ENCODE results near the gene TSPEAR. TPM values are rescaled to one million over a fixed set of nuclear protein-coding genes. Genes with fewer than 3 reads are reported as not detected.

TSPEAR gene
- total and polyA plus RNA-seq, 4 experiments from 2014 or later = 0.07 TPM; not detected in 3

GRCh38 chr21:44734026-44734745, 22.8 kb upstream of the TSPEAR start:
- Histone ChIP-seq H3K27me3 (ENCODE audit: insufficient read depth, low read length) (no peaks in the 10 kb centered on the region), H3K27ac (ENCODE audit: low read depth, low read length) (no peak overlapping the region), H3K4me1 (ENCODE audit: insufficient read depth, low read length) (no peaks in the 10 kb centered on the region), H3K36me3 (ENCODE audit: insufficient read depth, low read length) (no peaks in the 10 kb centered on the region), H3K4me3 (ENCODE audit: low read length in 2 of 2) (no peak overlapping the region), H3K9me3 (ENCODE audit: control insufficient read depth in 1 of 2, low read length in 2 of 2) (no peaks in the 10 kb centered on the region)
- Mint-ChIP-seq H3K4me1 (peaks cover 0 to 1% (median 0%) of the 10 kb centered on the region in 4 donors), H3K9me3 (peaks cover 0 to 2% (median 0%) of the 10 kb centered on the region in 8 donors), H3K4me3 (no peak overlapping the region), H3K27ac (no peak overlapping the region), H3K27me3 (peaks cover 0 to 8% of the 10 kb centered on the region in 2 donors), H3K36me3 (no peaks in the 10 kb centered on the region)
- intact Hi-C loops (cut with micrococcal nuclease) = no loop called here
- ChIA-PET POLR2A (ENCODE audit: partially characterized antibody) (no interaction called here), CTCF (ENCODE audit: partially characterized antibody) (no interaction called here)
- DNase-seq = no peak

GRCh38 chr21:44732956-44733355, 21.6 kb upstream of the TSPEAR start:
- Histone ChIP-seq H3K9me3 (ENCODE audit: control insufficient read depth in 1 of 2, low read length in 2 of 2) (no peaks in the 10 kb centered on the region), H3K4me1 (ENCODE audit: insufficient read depth, low read length) (no peaks in the 10 kb centered on the region), H3K27ac (ENCODE audit: low read depth, low read length) (no peak overlapping the region), H3K4me3 (ENCODE audit: low read length in 2 of 2) (no peak overlapping the region), H3K36me3 (ENCODE audit: insufficient read depth, low read length) (no peaks in the 10 kb centered on the region), H3K27me3 (ENCODE audit: insufficient read depth, low read length) (no peaks in the 10 kb centered on the region)
- intact Hi-C loops (cut with micrococcal nuclease) = no loop called here
- H3K4me3 Mint-ChIP-seq = no peak overlapping the region
- ChIA-PET POLR2A (ENCODE audit: partially characterized antibody) (no interaction called here), CTCF (ENCODE audit: partially characterized antibody) (interaction anchor here (0.9 kb wide), 1 partner anchor 13 kb away, joined by 3 read pairs; no protein-coding TSS in a partner anchor)
- DNase-seq = no peak
- peak overlapping the region in 1 of 7 donors; percentile 60 for H3K27ac Mint-ChIP-seq
- peaks cover 0 to 1% (median 0%) of the 10 kb centered on the region in 4 donors for H3K4me1 Mint-ChIP-seq
- peaks cover under 1 to 12% of the 10 kb centered on the region in 2 donors for H3K27me3 Mint-ChIP-seq
- H3K36me3 Mint-ChIP-seq = no peaks in the 10 kb centered on the region
- H3K9me3 Mint-ChIP-seq = peaks cover 0 to 2% (median 0%) of the 10 kb centered on the region in 8 donors

GRCh38 chr21:44732263-44732662, 20.9 kb upstream of the TSPEAR start:
- no peak overlapping the region for H3K4me3 Mint-ChIP-seq
- Histone ChIP-seq H3K36me3 (ENCODE audit: insufficient read depth, low read length) (no peaks in the 10 kb centered on the region), H3K27ac (ENCODE audit: low read depth, low read length) (no peak overlapping the region), H3K9me3 (ENCODE audit: control insufficient read depth in 1 of 2, low read length in 2 of 2) (no peaks in the 10 kb centered on the region), H3K4me3 (ENCODE audit: low read length in 2 of 2) (no peak overlapping the region), H3K27me3 (ENCODE audit: insufficient read depth, low read length) (no peaks in the 10 kb centered on the region), H3K4me1 (ENCODE audit: insufficient read depth, low read length) (no peaks in the 10 kb centered on the region)
- intact Hi-C loops (cut with micrococcal nuclease) = no loop called here
- ChIA-PET CTCF (ENCODE audit: partially characterized antibody) (interaction anchor here (0.9 to 2.0 kb wide), 2 partner anchors 13 to 222 kb away, joined by 3 to 7 read pairs; no protein-coding TSS in a partner anchor), POLR2A (ENCODE audit: partially characterized antibody) (no interaction called here)
- peaks cover 0 to 2% (median 0%) of the 10 kb centered on the region in 8 donors for H3K9me3 Mint-ChIP-seq
- peaks cover 6 to 14% of the 10 kb centered on the region in 2 donors for H3K27me3 Mint-ChIP-seq
- H3K4me1 Mint-ChIP-seq = peaks cover 0 to 1% (median 0%) of the 10 kb centered on the region in 4 donors
- no peak overlapping the region for H3K27ac Mint-ChIP-seq
- H3K36me3 Mint-ChIP-seq = no peaks in the 10 kb centered on the region
- DNase-seq = no peak

GRCh38 chr21:44730951-44731579, 19.7 kb upstream of the TSPEAR start:
- H3K9me3 Mint-ChIP-seq = no peaks in the 10 kb centered on the region
- Histone ChIP-seq H3K36me3 (ENCODE audit: insufficient read depth, low read length) (no peaks in the 10 kb centered on the region), H3K27ac (ENCODE audit: low read depth, low read length) (no peak overlapping the region), H3K27me3 (ENCODE audit: insufficient read depth, low read length) (no peaks in the 10 kb centered on the region), H3K4me1 (ENCODE audit: insufficient read depth, low read length) (no peaks in the 10 kb centered on the region), H3K4me3 (ENCODE audit: low read length in 2 of 2) (no peak overlapping the region), H3K9me3 (ENCODE audit: control insufficient read depth in 1 of 2, low read length in 2 of 2) (no peaks in the 10 kb centered on the region)
- no peak overlapping the region for H3K4me3 Mint-ChIP-seq
- CTCF ChIA-PET (ENCODE audit: partially characterized antibody) = interaction anchor here (1.0 to 2.0 kb wide), 2 partner anchors 11 to 220 kb away, joined by 3 to 7 read pairs; no protein-coding TSS in a partner anchor
- peaks cover 0 to 1% (median 0%) of the 10 kb centered on the region in 4 donors for H3K4me1 Mint-ChIP-seq
- POLR2A ChIA-PET (ENCODE audit: partially characterized antibody) = interaction anchor here (1.0 kb wide), 1 partner anchor 11 kb away, joined by 3 read pairs; no protein-coding TSS in a partner anchor
- H3K27ac Mint-ChIP-seq = peak overlapping the region in 1 of 7 donors; percentile 31
- H3K27me3 Mint-ChIP-seq = peaks cover 12 to 17% of the 10 kb centered on the region in 2 donors
- intact Hi-C loops (cut with micrococcal nuclease) = no loop called here
- no peak for DNase-seq
- H3K36me3 Mint-ChIP-seq = no peaks in the 10 kb centered on the region

GRCh38 chr21:44730028-44730395, 18.6 kb upstream of the TSPEAR start:
- DNase-seq = no peak
- Mint-ChIP-seq H3K36me3 (no peaks in the 10 kb centered on the region), H3K4me1 (no peaks in the 10 kb centered on the region), H3K27ac (no peak overlapping the region), H3K9me3 (no peaks in the 10 kb centered on the region), H3K27me3 (peaks cover 19 to 21% of the 10 kb centered on the region in 2 donors), H3K4me3 (no peak overlapping the region)
- H3K36me3 ChIP-seq (ENCODE audit: insufficient read depth, low read length) = no peaks in the 10 kb centered on the region
- H3K27me3 ChIP-seq (ENCODE audit: insufficient read depth, low read length) = no peaks in the 10 kb centered on the region
- no peaks in the 10 kb centered on the region for H3K9me3 ChIP-seq (ENCODE audit: control insufficient read depth in 1 of 2, low read length in 2 of 2)
- H3K4me1 ChIP-seq (ENCODE audit: insufficient read depth, low read length) = no peaks in the 10 kb centered on the region
- intact Hi-C loops (cut with micrococcal nuclease) = no loop called here
- H3K4me3 ChIP-seq (ENCODE audit: low read length in 2 of 2) = no peak overlapping the region
- CTCF ChIA-PET (ENCODE audit: partially characterized antibody) = no interaction called here
- POLR2A ChIA-PET (ENCODE audit: partially characterized antibody) = no interaction called here
- no peak overlapping the region for H3K27ac ChIP-seq (ENCODE audit: low read depth, low read length)

GRCh38 chr21:44729336-44730027, 18.1 kb upstream of the TSPEAR start:
- H3K27me3 Mint-ChIP-seq = peaks cover 21% of the 10 kb centered on the region in 2 donors
- POLR2A ChIA-PET (ENCODE audit: partially characterized antibody) = no interaction called here

GRCh38 chr21:44728716-44729115, 17.3 kb upstream of the TSPEAR start:
- H3K36me3 Mint-ChIP-seq = no peaks in the 10 kb centered on the region
- Histone ChIP-seq H3K4me1 (ENCODE audit: insufficient read depth, low read length) (peaks cover 5% of the 10 kb centered on the region), H3K27ac (ENCODE audit: low read depth, low read length) (no peak overlapping the region), H3K4me3 (ENCODE audit: low read length in 2 of 2) (no peak overlapping the region), H3K9me3 (ENCODE audit: control insufficient read depth in 1 of 2, low read length in 2 of 2) (no peaks in the 10 kb centered on the region), H3K36me3 (ENCODE audit: insufficient read depth, low read length) (no peaks in the 10 kb centered on the region), H3K27me3 (ENCODE audit: insufficient read depth, low read length) (peaks cover 6% of the 10 kb centered on the region)
- no peaks in the 10 kb centered on the region for H3K9me3 Mint-ChIP-seq
- ChIA-PET POLR2A (ENCODE audit: partially characterized antibody) (no interaction called here), CTCF (ENCODE audit: partially characterized antibody) (no interaction called here)
- peak overlapping the region in 1 of 7 donors; percentile 14 for H3K27ac Mint-ChIP-seq
- H3K4me3 Mint-ChIP-seq = no peak overlapping the region
- no peak for DNase-seq
- intact Hi-C loops (cut with micrococcal nuclease) = no loop called here
- peaks cover 0 to 4% (median 2%) of the 10 kb centered on the region in 4 donors for H3K4me1 Mint-ChIP-seq
- H3K27me3 Mint-ChIP-seq = peaks cover 25 to 26% of the 10 kb centered on the region in 2 donors

More at GRCh38 chr21:44729336-44730027, 18.1 kb upstream of the TSPEAR start:
- DNase-seq = no peak
- Mint-ChIP-seq H3K36me3 (no peaks in the 10 kb centered on the region), H3K9me3 (no peaks in the 10 kb centered on the region), H3K4me3 (no peak overlapping the region), H3K27ac (no peak overlapping the region), H3K4me1 (no peaks in the 10 kb centered on the region)
- intact Hi-C loops (cut with micrococcal nuclease) = no loop called here
- Histone ChIP-seq H3K4me1 (ENCODE audit: insufficient read depth, low read length) (no peaks in the 10 kb centered on the region), H3K4me3 (ENCODE audit: low read length in 2 of 2) (no peak overlapping the region), H3K27me3 (ENCODE audit: insufficient read depth, low read length) (no peaks in the 10 kb centered on the region), H3K36me3 (ENCODE audit: insufficient read depth, low read length) (no peaks in the 10 kb centered on the region), H3K27ac (ENCODE audit: low read depth, low read length) (no peak overlapping the region), H3K9me3 (ENCODE audit: control insufficient read depth in 1 of 2, low read length in 2 of 2) (no peaks in the 10 kb centered on the region)
- CTCF ChIA-PET (ENCODE audit: partially characterized antibody) = no interaction called here

Data from CD4-positive, alpha-beta memory T cell (primary cell).